HepG2 (cell line): Measurements from ENCODE around the gene TNFAIP8L2. TPM values are rescaled to one million over a fixed set of nuclear protein-coding genes. Genes with fewer than 3 reads are reported as not detected.
"Not testable (repeated sequence)": the region's sequence is repeated elsewhere in the genome, so short reads cannot be mapped to it uniquely, and the experiment has no call there.

Experiments used
- ATAC-seq: fragments of 200-7000 bp; cut with Tn5 transposase; 3 replicates; pipeline ENCODE4 v1.9.1; 2020; ENCODE audit warnings: mild to moderate bottlenecking, moderate library complexity
- BruUV-seq: library from RNA; stranded (reverse); fragments of 400-500 nt; replicated peaks from 2 replicates; lab custom pipeline; 2021; lab: Mats Ljungman, UMichigan
- CTCF ChIA-PET: fragments of 300-600 bp; formaldehyde crosslinking; extraction: SDS; loops from one replicate; lab custom pipeline; 2021; ENCODE audit warnings: low total read pairs, inconsistent platforms, low intra/inter-chr PET ratio; lab: Yijun Ruan, JAX
- POLR2A ChIA-PET: fragments of 350-600 bp; sonication (Branson Sonifier 250); formaldehyde crosslinking; loops from one replicate; lab custom pipeline; 2020; ENCODE audit warnings: antibody characterized with exemption, inconsistent platforms; lab: Yijun Ruan, JAX
- DNase-seq: peaks from one replicate; pipeline ENCODE4 v3.0.0-alpha.2; 2015; ENCODE audit warnings: low spot score
- FAIRE-seq: peaks from 3 replicates; lab custom pipeline; 2011; peaks lifted over from hg19 to GRCh38; lab: Jason Lieb, UNC
- H2AFZ ChIP-seq: one replicate; pipeline ENCODE4 v1.6.1; 2011; ENCODE audit warnings: low read length, inconsistent platforms
- H3K27ac ChIP-seq: fragments of 300-600 bp; 3 replicates; pipeline ENCODE4 v1.8.0; 2011; ENCODE audit warnings: mixed run types, mild to moderate bottlenecking, mixed read lengths, low read length, inconsistent platforms; ENCODE audit not compliant: insufficient read depth; ENCODE audit errors: extremely low read length
- H3K27me3 ChIP-seq, 2 experiments: fragments of 200-600 bp in 1 of 2; 2 replicates in 1 of 2; 3 replicates in 1 of 2; pipeline versions ENCODE4 v1.6.0 to v1.8.0; 2011; ENCODE audit warnings: low read length in 2 of 2, mild to moderate bottlenecking in 2 of 2, moderate library complexity in 2 of 2, inconsistent platforms in 1 of 2; ENCODE audit not compliant: insufficient read depth in 2 of 2, control insufficient read depth in 1 of 2
- H3K36me3 ChIP-seq, 2 experiments: fragments of 200-600 bp in 1 of 2; replicated peaks in 1 of 2; 2 replicates in 1 of 2; 3 replicates in 1 of 2; pipeline versions ENCODE4 v1.5.1 to v1.8.0; 2011; ENCODE audit warnings: low read length in 2 of 2, inconsistent platforms in 1 of 2; ENCODE audit not compliant: insufficient read depth in 2 of 2, control insufficient read depth in 1 of 2
- H3K4me1 ChIP-seq: 2 replicates; pipeline ENCODE4 v1.5.1; 2012; ENCODE audit warnings: low read length, inconsistent platforms; ENCODE audit not compliant: insufficient read depth
- H3K4me2 ChIP-seq: 2 replicates; pipeline ENCODE4 v1.6.0; 2011; ENCODE audit warnings: low read depth, low read length, inconsistent platforms
- H3K4me3 ChIP-seq, 3 experiments: fragments of 200-600 bp in 1 of 3; sonication (generic), shearing (Covaris generic) in 1 of 3; replicated peaks in 1 of 3; 2 replicates each; pipeline ENCODE4 v1.5.1; 2011 to 2016; ENCODE audit warnings: low read length in 3 of 3, inconsistent platforms in 2 of 3, low read depth in 2 of 3, mild to moderate bottlenecking in 2 of 3, control low read depth in 1 of 3, mixed read lengths in 1 of 3; ENCODE audit not compliant: insufficient read depth in 1 of 3
- H3K79me2 ChIP-seq: one replicate; pipeline ENCODE4 v1.6.1; 2011; ENCODE audit warnings: low read length, inconsistent platforms; ENCODE audit not compliant: insufficient read depth
- H3K9ac ChIP-seq: 2 replicates; pipeline ENCODE4 v1.6.0; 2011; ENCODE audit warnings: mild to moderate bottlenecking, low read depth, low read length, inconsistent platforms; ENCODE audit not compliant: insufficient read depth
- H3K9me3 ChIP-seq: 2 replicates; pipeline ENCODE4 v1.5.1; 2012; ENCODE audit warnings: mild to moderate bottlenecking, low read length
- H4K20me1 ChIP-seq: 2 replicates; pipeline ENCODE4 v1.6.0; 2011; ENCODE audit warnings: inconsistent platforms, mild to moderate bottlenecking, low read length, moderate library complexity; ENCODE audit not compliant: insufficient read depth
- WGBS: methylation state at CpG from one replicate; pipeline ENCODE4 v1.1.6; 2017; ENCODE audit warnings: low lambda C conversion rate; 5-methylcytosine and 5-hydroxymethylcytosine counted together
- in situ Hi-C: cut with HindIII; loops from 2 replicates; pipeline ENCODE4 v1.10.0; 2017; ENCODE audit warnings: low pct_unique_long_range_greater_than_20kb; ENCODE audit not compliant: extremely low pct_ligation_motif_present
- intact Hi-C: fragments of 100-400 bp; cut with micrococcal nuclease; formaldehyde crosslinking; loops from one replicate; pipeline ENCODE4 v1.10.0; 2022; ENCODE audit not compliant: unreplicated experiment
- polyA plus RNA-seq, 8 experiments: library from polyadenylated mRNA; depleted of rRNA in 3 of 8; stranded (reverse) in 7 of 8; unstranded in 1 of 8; fragments of >200 nt; fragmentation: Illumina TruSeq in 4 of 8; extraction: Trizol in 4 of 8; gene quantifications; 2 replicates each; pipeline versions ENCODE4 v1.2.1 to v1.2.3, GENCODE V29; 2011 to 2016; ENCODE audit warnings: low read depth in 4 of 8, missing spikeins in 1 of 8, mixed read lengths in 1 of 8; ENCODE audit not compliant: insufficient read depth in 1 of 8
- total RNA-seq, 5 experiments: library from RNA; depleted of rRNA; stranded (reverse); fragments of >200 nt; fragmentation: Illumina TruSeq; extraction: Trizol; gene quantifications; 2 replicates each; pipeline ENCODE4 v1.2.3, GENCODE V29; 2016; ENCODE audit warnings: low read depth in 1 of 5

The TNFAIP8L2 gene
- total and polyA plus RNA-seq, 2 of the 13 experiments (the other 11 are each of a cell fraction or from before 2014, with no cell fraction given): not detected

- WGBS: 95% methylated on average over 12 of the region's 12 CpGs
- in situ Hi-C loops, DNase-seq, H3K27me3 ChIP-seq, H3K4me2 ChIP-seq, FAIRE-seq, ATAC-seq, H3K9ac ChIP-seq, H3K4me3 ChIP-seq, BruUV-seq, CTCF ChIA-PET, H3K9me3 ChIP-seq, H2AFZ ChIP-seq, H3K27ac ChIP-seq, intact Hi-C loops: not testable (repeated sequence)
- POLR2A ChIA-PET: interaction anchor here (1.2 kb wide), 1 partner anchor 17 kb away, joined by 3 read pairs; no protein-coding TSS in a partner anchor
- H4K20me1 ChIP-seq: peaks cover 30% of the 10 kb centered on the region
- peaks cover 61% of the 10 kb centered on the region for H3K79me2 ChIP-seq
- peaks cover 5 to 42% of the 10 kb centered on the region in 2 experiments; a peak in 4 of 5 replicates for H3K36me3 ChIP-seq
- peaks cover 36% of the 10 kb centered on the region for H3K4me1 ChIP-seq
Observed at GRCh38 chr1:151205381-151205965, 49.0 kb downstream of the TNFAIP8L2 start.

Other genes starting within 250 kb of the TNFAIP8L2 start
- 31.0 and 34.6 TPM in 2 replicates for gene SETDB1, start 230.3 kb upstream of the TNFAIP8L2 start, total RNA-seq (2016; rRNA removed; fragmentation: Illumina TruSeq; extraction: Trizol)
- 30.1 and 33.1 TPM in 2 replicates for gene SETDB1, start 230.3 kb upstream of the TNFAIP8L2 start, polyA plus RNA-seq (2011; rRNA removed)
- 188 and 298 TPM in 2 replicates for gene CERS2, start 181.8 kb upstream of the TNFAIP8L2 start, total RNA-seq (2016; rRNA removed; fragmentation: Illumina TruSeq; extraction: Trizol)
- 269 and 315 TPM in 2 replicates for gene CERS2, start 181.8 kb upstream of the TNFAIP8L2 start, polyA plus RNA-seq (2011; rRNA removed)
- gene ANXA9, start 174.4 kb upstream of the TNFAIP8L2 start, total RNA-seq (2016; rRNA removed; fragmentation: Illumina TruSeq; extraction: Trizol): 23.9 and 29.9 TPM in 2 replicates
- 13.3 and 14.3 TPM in 2 replicates for gene ANXA9, start 174.4 kb upstream of the TNFAIP8L2 start, polyA plus RNA-seq (2011; rRNA removed)
- gene MINDY1, start 149.7 kb upstream of the TNFAIP8L2 start, total RNA-seq (2016; rRNA removed; fragmentation: Illumina TruSeq; extraction: Trizol): 9.2 and 11.1 TPM in 2 replicates
- 15.0 and 18.0 TPM in 2 replicates for gene MINDY1, start 149.7 kb upstream of the TNFAIP8L2 start, polyA plus RNA-seq (2011; rRNA removed)
- gene PRUNE1, start 148.2 kb upstream of the TNFAIP8L2 start, total RNA-seq (2016; rRNA removed; fragmentation: Illumina TruSeq; extraction: Trizol): 19.0 and 26.2 TPM in 2 replicates
- gene PRUNE1, start 148.2 kb upstream of the TNFAIP8L2 start, polyA plus RNA-seq (2011; rRNA removed): 24.4 and 31.9 TPM in 2 replicates
- gene BNIPL, start 120.1 kb upstream of the TNFAIP8L2 start, total RNA-seq (2016; rRNA removed; fragmentation: Illumina TruSeq; extraction: Trizol): 0.20 and 0.40 TPM in 2 replicates
- gene BNIPL, start 120.1 kb upstream of the TNFAIP8L2 start, polyA plus RNA-seq (2011; rRNA removed): 0.84 and 1.1 TPM in 2 replicates
- 0.74 and 1.5 TPM in 2 replicates for gene C1orf56, start 108.9 kb upstream of the TNFAIP8L2 start, total RNA-seq (2016; rRNA removed; fragmentation: Illumina TruSeq; extraction: Trizol)
- gene C1orf56, start 108.9 kb upstream of the TNFAIP8L2 start, polyA plus RNA-seq (2011; rRNA removed): 3.2 TPM in 2 replicates
- gene CDC42SE1, start 97.0 kb upstream of the TNFAIP8L2 start, total RNA-seq (2016; rRNA removed; fragmentation: Illumina TruSeq; extraction: Trizol): 17.6 and 18.8 TPM in 2 replicates
- 17.9 and 20.5 TPM in 2 replicates for gene CDC42SE1, start 97.0 kb upstream of the TNFAIP8L2 start, polyA plus RNA-seq (2011; rRNA removed)
- 0.17 and 0.22 TPM in 2 replicates for gene MLLT11, start 96.3 kb upstream of the TNFAIP8L2 start, total RNA-seq (2016; rRNA removed; fragmentation: Illumina TruSeq; extraction: Trizol)
- 0.14 and 0.21 TPM in 2 replicates for gene MLLT11, start 96.3 kb upstream of the TNFAIP8L2 start, polyA plus RNA-seq (2011; rRNA removed)
- not detected in 2 replicates for gene GABPB2, start 85.9 kb upstream of the TNFAIP8L2 start, total RNA-seq (2016; rRNA removed; fragmentation: Illumina TruSeq; extraction: Trizol)
- 0.09 TPM in 1 of 2 replicates, not detected in the other for gene GABPB2, start 85.9 kb upstream of the TNFAIP8L2 start, polyA plus RNA-seq (2011; rRNA removed)
- 0.80 and 1.4 TPM in 2 replicates for gene SEMA6C, start 10.0 kb upstream of the TNFAIP8L2 start, total RNA-seq (2016; rRNA removed; fragmentation: Illumina TruSeq; extraction: Trizol)
- gene SEMA6C, start 10.0 kb upstream of the TNFAIP8L2 start, polyA plus RNA-seq (2011; rRNA removed): 2.9 and 4.2 TPM in 2 replicates
- gene LYSMD1, start 9.3 kb downstream of the TNFAIP8L2 start, total RNA-seq (2016; rRNA removed; fragmentation: Illumina TruSeq; extraction: Trizol): 3.8 TPM in 2 replicates
- 4.6 and 4.8 TPM in 2 replicates for gene LYSMD1, start 9.3 kb downstream of the TNFAIP8L2 start, polyA plus RNA-seq (2011; rRNA removed)
- gene SCNM1, start 9.5 kb downstream of the TNFAIP8L2 start, total RNA-seq (2016; rRNA removed; fragmentation: Illumina TruSeq; extraction: Trizol): 31.5 and 32.5 TPM in 2 replicates
- gene SCNM1, start 9.5 kb downstream of the TNFAIP8L2 start, polyA plus RNA-seq (2011; rRNA removed): 16.3 and 17.5 TPM in 2 replicates
- gene TMOD4, start 19.3 kb downstream of the TNFAIP8L2 start, total RNA-seq (2016; rRNA removed; fragmentation: Illumina TruSeq; extraction: Trizol): not detected in 2 replicates
- 0.61 and 0.66 TPM in 2 replicates for gene TMOD4, start 19.3 kb downstream of the TNFAIP8L2 start, polyA plus RNA-seq (2011; rRNA removed)
- gene VPS72, start 33.5 kb downstream of the TNFAIP8L2 start, total RNA-seq (2016; rRNA removed; fragmentation: Illumina TruSeq; extraction: Trizol): 34.5 TPM in 2 replicates
- 33.7 and 39.1 TPM in 2 replicates for gene VPS72, start 33.5 kb downstream of the TNFAIP8L2 start, polyA plus RNA-seq (2011; rRNA removed)
- 43.8 and 45.3 TPM in 2 replicates for gene PIP5K1A, start 41.9 kb downstream of the TNFAIP8L2 start, total RNA-seq (2016; rRNA removed; fragmentation: Illumina TruSeq; extraction: Trizol)
- gene PIP5K1A, start 41.9 kb downstream of the TNFAIP8L2 start, polyA plus RNA-seq (2011; rRNA removed): 61.1 and 65.1 TPM in 2 replicates
- gene PSMD4, start 98.1 kb downstream of the TNFAIP8L2 start, total RNA-seq (2016; rRNA removed; fragmentation: Illumina TruSeq; extraction: Trizol): 243 and 320 TPM in 2 replicates
- 174 and 194 TPM in 2 replicates for gene PSMD4, start 98.1 kb downstream of the TNFAIP8L2 start, polyA plus RNA-seq (2011; rRNA removed)
- 14.1 and 15.0 TPM in 2 replicates for gene ZNF687, start 125.7 kb downstream of the TNFAIP8L2 start, total RNA-seq (2016; rRNA removed; fragmentation: Illumina TruSeq; extraction: Trizol)
- gene ZNF687, start 125.7 kb downstream of the TNFAIP8L2 start, polyA plus RNA-seq (2011; rRNA removed): 16.5 and 24.5 TPM in 2 replicates
- 18.6 and 19.5 TPM in 2 replicates for gene PI4KB, start 170.8 kb downstream of the TNFAIP8L2 start, total RNA-seq (2016; rRNA removed; fragmentation: Illumina TruSeq; extraction: Trizol)
- 29.3 and 32.6 TPM in 2 replicates for gene PI4KB, start 170.8 kb downstream of the TNFAIP8L2 start, polyA plus RNA-seq (2011; rRNA removed)
- gene RFX5, start 190.6 kb downstream of the TNFAIP8L2 start, total RNA-seq (2016; rRNA removed; fragmentation: Illumina TruSeq; extraction: Trizol): 32.0 and 36.2 TPM in 2 replicates
- 17.9 and 20.3 TPM in 2 replicates for gene RFX5, start 190.6 kb downstream of the TNFAIP8L2 start, polyA plus RNA-seq (2011; rRNA removed)
- gene SELENBP1, start 216.1 kb downstream of the TNFAIP8L2 start, total RNA-seq (2016; rRNA removed; fragmentation: Illumina TruSeq; extraction: Trizol): 29.0 and 30.2 TPM in 2 replicates
- gene SELENBP1, start 216.1 kb downstream of the TNFAIP8L2 start, polyA plus RNA-seq (2011; rRNA removed): 27.8 and 29.3 TPM in 2 replicates
- gene PSMB4, start 242.9 kb downstream of the TNFAIP8L2 start, total RNA-seq (2016; rRNA removed; fragmentation: Illumina TruSeq; extraction: Trizol): 336 and 414 TPM in 2 replicates
- 364 and 383 TPM in 2 replicates for gene PSMB4, start 242.9 kb downstream of the TNFAIP8L2 start, polyA plus RNA-seq (2011; rRNA removed)